Measurements from ENCODE around the gene OPTN. TPM values are rescaled to one million over a fixed set of nuclear protein-coding genes. Genes with fewer than 3 reads are reported as not detected.

OPTN gene
- total and polyA plus RNA-seq, 4 donors, result 54.3 to 68.5 (median 61.0) TPM

DNA sequence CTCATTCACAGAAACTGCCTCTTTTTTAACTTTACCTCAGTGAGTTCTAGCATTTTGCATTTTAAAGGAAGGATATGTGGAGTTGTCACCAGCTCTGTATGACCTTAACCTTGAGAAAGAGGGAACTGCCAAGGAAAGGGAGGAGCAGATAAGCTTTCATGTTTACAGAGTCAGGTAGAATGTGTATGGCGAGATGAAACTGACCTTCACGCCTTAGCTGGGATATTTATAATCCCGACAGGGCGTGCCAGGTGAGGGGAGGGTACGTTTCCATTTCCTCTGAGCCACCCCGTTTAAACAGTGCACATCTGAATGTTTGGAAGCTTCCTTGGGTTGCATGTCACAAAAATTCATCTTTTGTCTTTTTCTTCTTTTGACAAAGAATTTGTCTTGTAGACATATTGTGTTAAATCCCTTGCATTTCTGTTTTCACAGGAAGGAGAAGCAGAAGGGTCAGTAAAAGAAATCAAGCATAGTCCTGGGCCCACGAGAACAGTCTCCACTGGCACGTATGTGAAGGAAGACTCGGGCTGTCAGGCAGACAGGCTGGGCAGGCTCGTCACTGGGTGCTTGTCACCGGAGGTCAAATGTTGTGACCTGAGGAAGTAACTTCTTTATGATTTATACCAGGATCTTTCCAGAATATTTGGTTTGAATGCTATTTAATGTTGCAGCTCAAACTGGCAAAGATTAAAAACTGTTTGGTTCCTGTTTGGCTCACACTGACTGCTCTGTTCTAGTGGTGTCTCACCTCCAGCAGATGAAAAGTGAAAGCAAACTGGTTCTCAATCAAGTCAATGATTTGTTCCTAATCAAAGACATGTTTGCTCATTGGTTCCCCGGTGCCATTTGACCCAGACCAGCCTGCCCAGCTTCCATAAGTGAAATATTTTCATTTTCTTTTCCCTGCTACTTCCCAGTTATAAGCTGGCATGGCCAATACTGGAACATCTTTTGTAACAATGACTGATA is 16.2 kb downstream of the OPTN start:
- Histone ChIP-seq H3K4me3 (ENCODE audit: low read depth, low read length) (no peak overlapping the region), H3K27ac (ENCODE audit: low read depth, low read length) (no peak overlapping the region), H3K4me1 (ENCODE audit: control insufficient read depth, insufficient read depth, low read length) (no peaks in the 10 kb centered on the region), H3K36me3 (ENCODE audit: control insufficient read depth, insufficient read depth, low read length) (peaks cover 26% of the 10 kb centered on the region), H3K27me3 (ENCODE audit: control insufficient read depth, insufficient read depth, low read length) (no peaks in the 10 kb centered on the region), H3K9me3 (ENCODE audit: control insufficient read depth, insufficient read depth, low read length) (no peaks in the 10 kb centered on the region)
- DNase-seq (ENCODE audit: low read depth in 4 of 6, low spot score in 6 of 6), result no peak
- WGBS (ENCODE audit: insufficient coverage), result 76% methylated on average over 7 of the region's 12 CpGs

DNA sequence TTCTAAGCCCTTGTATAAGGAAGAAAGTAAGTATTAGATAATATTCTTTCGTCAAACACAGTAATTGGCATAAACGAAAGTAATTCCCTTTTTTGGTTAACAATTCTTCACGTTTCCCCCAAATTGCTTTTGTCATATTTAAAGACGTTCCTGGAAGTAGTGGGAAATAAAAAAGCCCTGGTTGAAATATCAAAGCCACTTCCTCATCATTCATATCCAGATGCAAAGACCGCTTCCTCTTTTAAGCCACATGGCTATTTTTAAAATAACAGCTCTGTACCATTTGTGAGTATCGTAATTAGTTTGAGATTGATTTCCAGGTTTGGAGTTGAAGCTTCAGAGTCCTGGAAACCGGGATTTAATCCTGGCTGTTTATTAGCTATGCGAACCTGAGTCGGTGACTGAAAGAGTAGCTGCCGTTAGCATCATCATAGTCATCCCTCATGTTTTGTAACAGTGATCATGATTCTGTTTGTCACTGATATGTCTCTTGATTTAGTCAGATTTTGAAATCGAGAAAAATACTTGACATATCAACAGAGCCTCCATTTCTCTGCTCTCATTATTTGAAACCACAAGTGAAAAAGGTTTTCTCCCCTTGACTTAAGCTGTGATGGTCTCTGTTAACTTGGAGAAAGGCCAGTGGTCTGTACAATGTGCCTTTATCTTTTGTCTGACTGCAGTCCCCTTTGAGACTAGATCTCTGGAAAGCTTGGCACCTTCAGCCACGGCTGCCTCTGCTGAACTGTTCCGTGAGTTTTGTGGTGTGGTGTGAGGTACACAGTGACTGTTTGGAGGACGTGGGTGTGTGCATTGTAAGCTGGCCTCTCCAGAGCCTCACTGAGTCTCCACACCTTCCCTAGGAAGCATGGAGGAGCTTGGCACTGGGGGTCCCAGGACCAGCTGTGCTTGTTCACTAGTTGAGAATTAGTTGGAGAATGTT is 18.1 kb downstream of the OPTN start:
- peaks cover 21% of the 10 kb centered on the region for H3K36me3 ChIP-seq (ENCODE audit: control insufficient read depth, insufficient read depth, low read length)

DNA sequence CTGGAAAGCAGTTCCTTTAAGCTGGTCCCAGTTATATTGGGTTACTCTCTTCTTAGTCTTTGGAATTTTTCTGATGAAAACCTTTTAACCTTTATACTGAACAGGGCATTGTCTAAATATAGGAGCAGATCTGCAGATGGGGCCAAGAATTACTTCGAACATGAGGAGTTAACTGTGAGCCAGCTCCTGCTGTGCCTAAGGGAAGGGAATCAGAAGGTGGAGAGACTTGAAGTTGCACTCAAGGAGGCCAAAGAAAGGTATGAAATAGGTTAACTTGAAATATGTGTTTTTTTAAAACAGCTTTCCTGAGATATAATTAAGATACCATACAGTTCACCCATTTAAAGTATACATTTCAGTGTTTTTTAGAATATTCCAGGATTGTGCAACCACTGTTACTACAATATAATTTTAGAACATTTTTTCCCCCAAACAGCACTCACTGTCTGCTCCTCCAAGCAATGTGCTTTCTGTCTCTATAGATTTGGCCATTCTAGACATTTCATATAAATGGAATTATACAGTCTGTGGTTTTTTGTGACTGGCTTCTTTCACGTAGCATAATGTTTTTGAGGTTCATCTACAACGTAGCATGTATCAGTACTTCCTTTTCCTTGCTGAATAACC is 18.9 kb downstream of the OPTN start:
- Histone ChIP-seq H3K4me3 (ENCODE audit: low read depth, low read length) (no peak overlapping the region), H3K27ac (ENCODE audit: low read depth, low read length) (no peak overlapping the region), H3K36me3 (ENCODE audit: control insufficient read depth, insufficient read depth, low read length) (peaks cover 14% of the 10 kb centered on the region), H3K4me1 (ENCODE audit: control insufficient read depth, insufficient read depth, low read length) (no peaks in the 10 kb centered on the region), H3K27me3 (ENCODE audit: control insufficient read depth, insufficient read depth, low read length) (no peaks in the 10 kb centered on the region), H3K9me3 (ENCODE audit: control insufficient read depth, insufficient read depth, low read length) (no peaks in the 10 kb centered on the region)
- 60% methylated on average over 1 of the region's 3 CpGs for WGBS (ENCODE audit: insufficient coverage)
- DNase-seq (ENCODE audit: low read depth in 4 of 6, low spot score in 6 of 6), result no peak

More for the DNA sequence above, 18.1 kb downstream of the OPTN start:
- Histone ChIP-seq H3K9me3 (ENCODE audit: control insufficient read depth, insufficient read depth, low read length) (no peaks in the 10 kb centered on the region), H3K4me1 (ENCODE audit: control insufficient read depth, insufficient read depth, low read length) (no peaks in the 10 kb centered on the region), H3K27me3 (ENCODE audit: control insufficient read depth, insufficient read depth, low read length) (no peaks in the 10 kb centered on the region), H3K27ac (ENCODE audit: low read depth, low read length) (no peak overlapping the region), H3K4me3 (ENCODE audit: low read depth, low read length) (no peak overlapping the region)
- DNase-seq (ENCODE audit: low read depth in 4 of 6, low spot score in 6 of 6), result no peak
- WGBS (ENCODE audit: insufficient coverage), result 80% methylated on average over 1 of the region's 14 CpGs

DNA sequence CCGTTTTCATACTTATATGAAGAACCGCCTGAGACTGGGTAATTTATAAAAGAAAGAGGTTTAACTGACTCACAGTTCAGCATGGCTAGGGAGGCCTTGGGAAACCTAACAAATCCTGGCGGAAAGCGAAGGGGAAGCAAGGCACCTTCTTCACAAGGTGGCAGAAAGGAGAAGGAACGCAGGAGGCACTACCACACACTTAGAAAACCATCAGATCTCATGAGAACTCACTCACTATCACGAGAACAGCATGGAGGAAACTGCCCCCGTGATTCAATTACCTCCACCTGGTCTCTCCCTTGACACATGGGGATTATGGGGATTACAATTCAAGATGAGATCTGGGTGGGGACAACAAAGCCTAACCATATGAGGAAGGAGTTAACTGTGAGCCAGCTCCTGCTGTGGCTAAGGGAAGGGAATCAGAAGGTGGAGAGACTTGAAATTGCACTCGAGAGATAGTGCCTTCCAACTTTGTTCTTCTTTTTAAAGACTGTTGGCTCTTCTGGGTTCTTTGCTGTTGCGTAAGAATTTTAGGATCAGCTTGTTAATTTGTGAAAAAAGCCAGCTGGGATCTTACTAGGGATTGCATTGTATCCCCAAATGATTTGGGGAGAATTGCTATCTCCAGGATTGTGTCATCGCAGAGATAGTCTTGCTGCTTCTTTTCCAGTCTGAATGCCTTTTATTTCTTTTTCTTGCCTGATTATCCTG is 21.0 kb downstream of the OPTN start:
- Histone ChIP-seq H3K9me3 (ENCODE audit: control insufficient read depth, insufficient read depth, low read length) (no peaks in the 10 kb centered on the region), H3K27me3 (ENCODE audit: control insufficient read depth, insufficient read depth, low read length) (no peaks in the 10 kb centered on the region), H3K27ac (ENCODE audit: low read depth, low read length) (no peak overlapping the region), H3K36me3 (ENCODE audit: control insufficient read depth, insufficient read depth, low read length) (peaks cover 14% of the 10 kb centered on the region), H3K4me3 (ENCODE audit: low read depth, low read length) (no peak overlapping the region), H3K4me1 (ENCODE audit: control insufficient read depth, insufficient read depth, low read length) (no peaks in the 10 kb centered on the region)
- 89% methylated on average over 6 of the region's 10 CpGs for WGBS (ENCODE audit: insufficient coverage)
- DNase-seq (ENCODE audit: low read depth in 4 of 6, low spot score in 6 of 6), result no peak

DNA sequence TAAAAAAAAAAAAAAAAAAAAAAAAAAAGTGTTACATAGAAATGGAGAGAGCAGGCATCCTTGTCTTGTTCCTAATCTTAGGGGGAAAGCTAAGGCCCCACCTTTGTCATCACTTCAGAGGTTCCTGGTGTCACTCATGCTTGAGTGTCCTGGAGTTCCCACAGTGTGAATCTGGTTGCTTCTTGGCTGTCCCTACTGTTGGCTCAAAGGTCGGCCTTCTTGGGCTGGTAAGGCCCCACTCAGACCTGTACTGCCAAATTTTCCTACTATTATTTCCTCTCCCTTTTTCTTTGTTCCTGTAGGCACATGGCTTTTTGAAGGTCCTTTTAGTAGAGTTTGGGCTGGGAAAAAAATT is 21.5 kb downstream of the OPTN start:
- no peak for DNase-seq (ENCODE audit: low read depth in 4 of 6, low spot score in 6 of 6)
- no peaks in the 10 kb centered on the region for H3K9me3 ChIP-seq (ENCODE audit: control insufficient read depth, insufficient read depth, low read length)
- H3K27me3 ChIP-seq (ENCODE audit: control insufficient read depth, insufficient read depth, low read length), result no peaks in the 10 kb centered on the region
- H3K36me3 ChIP-seq (ENCODE audit: control insufficient read depth, insufficient read depth, low read length), result peaks cover 14% of the 10 kb centered on the region
- no peak overlapping the region for H3K4me3 ChIP-seq (ENCODE audit: low read depth, low read length)
- WGBS (ENCODE audit: insufficient coverage), result no CpG with 5 or more reads among the region's 1 CpG
- no peaks in the 10 kb centered on the region for H3K4me1 ChIP-seq (ENCODE audit: control insufficient read depth, insufficient read depth, low read length)
- no peak overlapping the region for H3K27ac ChIP-seq (ENCODE audit: low read depth, low read length)

DNA sequence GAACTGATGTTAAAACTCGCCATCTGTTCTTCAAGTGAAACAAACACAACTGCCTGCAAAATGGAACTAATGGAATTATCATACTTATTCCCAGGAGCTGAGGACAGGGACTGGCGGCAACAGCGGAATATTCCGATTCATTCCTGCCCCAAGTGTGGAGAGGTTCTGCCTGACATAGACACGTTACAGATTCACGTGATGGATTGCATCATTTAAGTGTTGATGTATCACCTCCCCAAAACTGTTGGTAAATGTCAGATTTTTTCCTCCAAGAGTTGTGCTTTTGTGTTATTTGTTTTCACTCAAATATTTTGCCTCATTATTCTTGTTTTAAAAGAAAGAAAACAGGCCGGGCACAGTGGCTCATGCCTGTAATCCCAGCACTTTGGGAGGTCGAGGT is 36.7 kb downstream of the OPTN start:
- H3K36me3 ChIP-seq (ENCODE audit: control insufficient read depth, insufficient read depth, low read length), result peaks cover 30% of the 10 kb centered on the region
- H3K9me3 ChIP-seq (ENCODE audit: control insufficient read depth, insufficient read depth, low read length), result no peaks in the 10 kb centered on the region
- no peaks in the 10 kb centered on the region for H3K4me1 ChIP-seq (ENCODE audit: control insufficient read depth, insufficient read depth, low read length)
- H3K4me3 ChIP-seq (ENCODE audit: low read depth, low read length), result no peak overlapping the region
- 100% methylated on average over 1 of the region's 8 CpGs for WGBS (ENCODE audit: insufficient coverage)
- DNase-seq (ENCODE audit: low read depth in 4 of 6, low spot score in 6 of 6), result no peak
- no peak overlapping the region for H3K27ac ChIP-seq (ENCODE audit: low read depth, low read length)
- no peaks in the 10 kb centered on the region for H3K27me3 ChIP-seq (ENCODE audit: control insufficient read depth, insufficient read depth, low read length)

DNA sequence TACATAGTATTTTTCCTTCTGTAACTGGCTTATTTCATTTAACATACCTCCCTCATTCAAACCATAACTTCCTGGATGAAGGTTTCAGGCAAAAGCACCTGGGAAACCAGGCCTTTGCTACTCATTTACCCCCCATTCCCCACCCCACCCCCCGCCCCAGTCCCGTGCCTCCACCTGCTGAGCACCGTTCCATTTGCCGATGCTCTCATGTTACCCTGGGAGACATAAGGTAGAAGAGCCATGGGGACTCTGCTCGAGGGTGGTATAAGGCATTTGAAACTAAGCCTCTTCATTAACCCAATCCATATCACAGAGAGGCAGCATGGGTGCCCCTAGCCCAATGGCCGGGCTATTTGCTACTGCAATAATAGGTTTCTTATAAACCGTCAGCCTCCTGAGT is 39.2 kb downstream of the OPTN start:
- DNase-seq (ENCODE audit: low read depth in 4 of 6, low spot score in 6 of 6), result no peak
- Histone ChIP-seq H3K27ac (ENCODE audit: low read depth, low read length) (no peak overlapping the region), H3K4me1 (ENCODE audit: control insufficient read depth, insufficient read depth, low read length) (no peaks in the 10 kb centered on the region), H3K36me3 (ENCODE audit: control insufficient read depth, insufficient read depth, low read length) (peaks cover 20% of the 10 kb centered on the region), H3K27me3 (ENCODE audit: control insufficient read depth, insufficient read depth, low read length) (no peaks in the 10 kb centered on the region), H3K9me3 (ENCODE audit: control insufficient read depth, insufficient read depth, low read length) (no peaks in the 10 kb centered on the region), H3K4me3 (ENCODE audit: low read depth, low read length) (no peak overlapping the region)
- WGBS (ENCODE audit: insufficient coverage), result 80% methylated on average over 1 of the region's 7 CpGs

DNA sequence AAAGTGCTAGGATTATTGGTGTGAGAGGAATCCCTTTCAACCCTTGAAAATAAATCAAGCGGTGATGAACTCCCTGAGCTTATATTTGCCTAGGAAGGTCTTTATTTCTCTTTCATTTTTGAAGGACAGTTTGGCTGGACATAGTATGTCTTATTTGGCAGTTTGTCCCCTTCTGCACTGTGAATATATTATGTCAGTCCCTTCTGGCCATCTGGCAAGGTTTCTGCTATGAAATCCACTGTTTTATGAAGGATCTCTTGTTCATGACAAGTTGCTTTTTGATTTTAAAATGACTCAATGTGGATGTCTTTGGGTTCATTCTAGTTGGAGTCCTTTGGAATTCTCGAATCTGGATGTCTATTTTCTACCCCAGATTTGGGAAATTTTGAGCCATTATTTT is 39.7 kb downstream of the OPTN start:
- H3K4me1 ChIP-seq (ENCODE audit: control insufficient read depth, insufficient read depth, low read length), result no peaks in the 10 kb centered on the region
- H3K9me3 ChIP-seq (ENCODE audit: control insufficient read depth, insufficient read depth, low read length), result no peaks in the 10 kb centered on the region
- H3K4me3 ChIP-seq (ENCODE audit: low read depth, low read length), result no peak overlapping the region
- no CpG with 5 or more reads among the region's 2 CpGs for WGBS (ENCODE audit: insufficient coverage)
- H3K36me3 ChIP-seq (ENCODE audit: control insufficient read depth, insufficient read depth, low read length), result peaks cover 15% of the 10 kb centered on the region
- H3K27ac ChIP-seq (ENCODE audit: low read depth, low read length), result no peak overlapping the region
- DNase-seq (ENCODE audit: low read depth in 4 of 6, low spot score in 6 of 6), result peak in 1 of 6 donors; percentile 57
- H3K27me3 ChIP-seq (ENCODE audit: control insufficient read depth, insufficient read depth, low read length), result no peaks in the 10 kb centered on the region

DNA sequence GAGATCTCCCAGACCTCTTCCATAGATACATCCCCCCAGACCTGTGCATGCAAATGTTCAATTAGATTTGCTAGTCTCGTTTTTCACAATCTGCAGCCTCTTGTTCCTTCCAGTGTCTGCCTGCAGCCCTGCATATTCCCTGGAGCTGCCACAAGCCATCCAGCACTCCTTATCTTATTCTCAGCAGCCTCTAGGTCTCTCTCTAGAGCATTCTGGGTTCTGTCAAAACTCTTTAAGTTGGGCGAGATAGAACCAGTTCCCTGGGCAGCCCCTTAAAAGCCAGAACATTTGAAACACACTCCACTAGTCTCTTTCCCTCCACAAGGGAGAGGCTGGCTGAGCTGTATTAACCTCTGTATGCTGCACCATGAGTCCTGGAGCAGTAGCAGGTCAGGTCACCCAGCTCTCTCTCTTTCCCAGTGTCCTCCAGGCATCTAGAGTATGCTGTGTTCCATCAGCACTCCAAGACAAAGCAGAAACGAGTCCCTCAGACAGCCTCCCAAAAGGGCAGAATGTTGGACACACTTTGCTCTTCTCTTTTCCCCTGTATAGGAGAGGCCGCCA is 40.7 kb downstream of the OPTN start:
- H3K4me1 ChIP-seq (ENCODE audit: control insufficient read depth, insufficient read depth, low read length), result no peaks in the 10 kb centered on the region
- peaks cover 13% of the 10 kb centered on the region for H3K36me3 ChIP-seq (ENCODE audit: control insufficient read depth, insufficient read depth, low read length)
- H3K27me3 ChIP-seq (ENCODE audit: control insufficient read depth, insufficient read depth, low read length), result no peaks in the 10 kb centered on the region
- no peak overlapping the region for H3K4me3 ChIP-seq (ENCODE audit: low read depth, low read length)
- H3K27ac ChIP-seq (ENCODE audit: low read depth, low read length), result no peak overlapping the region
- 83% methylated on average over 3 of the region's 4 CpGs for WGBS (ENCODE audit: insufficient coverage)
- no peaks in the 10 kb centered on the region for H3K9me3 ChIP-seq (ENCODE audit: control insufficient read depth, insufficient read depth, low read length)
- DNase-seq (ENCODE audit: low read depth in 4 of 6, low spot score in 6 of 6), result no peak

Measured in spinal cord (tissue), 10 donors.